ENCODE data around the gene AGBL5.
"Not testable (repeated sequence)": the region's sequence is repeated elsewhere in the genome, so short reads cannot be mapped to it uniquely, and the experiment has no call there.

The AGBL5 gene

GRCh38 chr2:27105981-27106380, 54.5 kb downstream of the AGBL5 start:
- Histone ChIP-seq H3K9ac (ENCODE audit: low read depth, low read length) (no peak overlapping the region), H3K27ac (ENCODE audit: low read length) (no peak overlapping the region), H2AFZ (ENCODE audit: low read depth, low read length) (no peak overlapping the region), H3K36me3 (ENCODE audit: insufficient read depth, low read length) (no peaks in the 10 kb centered on the region), H3K4me3 (ENCODE audit: low read depth in 1 of 2, low read length in 2 of 2) (no peak overlapping the region), H4K20me1 (ENCODE audit: insufficient read depth, low read length) (no peaks in the 10 kb centered on the region), H3K79me2 (ENCODE audit: insufficient read depth, low read length) (no peaks in the 10 kb centered on the region), H3K9me3 (ENCODE audit: insufficient read depth, low read length, severe bottlenecking) (no peaks in the 10 kb centered on the region), H3K4me1 (ENCODE audit: insufficient read depth, low read length) (peaks cover 12% of the 10 kb centered on the region), H3K4me2 (ENCODE audit: insufficient read depth, low read length) (no peak overlapping the region), H3K27me3 (ENCODE audit: insufficient read depth, low read length, poor library complexity) (no peaks in the 10 kb centered on the region)
- no peak for ATAC-seq (ENCODE audit: insufficient read depth, low read depth)
- TF ChIP-seq CTCF (IDR thresholded peaks at IDR 0.05; ENCODE audit: borderline replicate concordance, extremely low read depth, low read length, poor library complexity, severe bottlenecking) (no peak), EZH2 (IDR thresholded peaks at IDR 0.05; ENCODE audit: borderline replicate concordance, low read depth, low read length, severe bottlenecking) (no peak)
- no peak for DNase-seq

- TF ChIP-seq CTCF (IDR thresholded peaks at IDR 0.05; ENCODE audit: borderline replicate concordance, extremely low read depth, low read length, poor library complexity, severe bottlenecking) (no peak), EZH2 (IDR thresholded peaks at IDR 0.05; ENCODE audit: borderline replicate concordance, low read depth, low read length, severe bottlenecking) (no peak)
Observed at GRCh38 chr2:27108221-27108620, 56.8 kb downstream of the AGBL5 start.

GRCh38 chr2:27109083-27109482, 57.6 kb downstream of the AGBL5 start:
- H3K9ac ChIP-seq (ENCODE audit: low read depth, low read length), result no peak overlapping the region
- no peak overlapping the region for H2AFZ ChIP-seq (ENCODE audit: low read depth, low read length)
- no peak overlapping the region for H3K4me2 ChIP-seq (ENCODE audit: insufficient read depth, low read length)
- H3K9me3 ChIP-seq (ENCODE audit: insufficient read depth, low read length, severe bottlenecking), result no peaks in the 10 kb centered on the region
- no peaks in the 10 kb centered on the region for H3K79me2 ChIP-seq (ENCODE audit: insufficient read depth, low read length)
- H4K20me1 ChIP-seq (ENCODE audit: insufficient read depth, low read length), result no peaks in the 10 kb centered on the region
- H3K4me3 ChIP-seq (ENCODE audit: low read depth in 1 of 2, low read length in 2 of 2), result no peak overlapping the region
- ATAC-seq (ENCODE audit: insufficient read depth, low read depth), result no peak
- no peak for TF ChIP-seq CTCF (IDR thresholded peaks at IDR 0.05; ENCODE audit: borderline replicate concordance, extremely low read depth, low read length, poor library complexity, severe bottlenecking)
- TF ChIP-seq EZH2 (IDR thresholded peaks at IDR 0.05; ENCODE audit: borderline replicate concordance, low read depth, low read length, severe bottlenecking), result no peak
- H3K36me3 ChIP-seq (ENCODE audit: insufficient read depth, low read length), result no peaks in the 10 kb centered on the region
- no peaks in the 10 kb centered on the region for H3K27me3 ChIP-seq (ENCODE audit: insufficient read depth, low read length, poor library complexity)
- peaks cover 20% of the 10 kb centered on the region for H3K4me1 ChIP-seq (ENCODE audit: insufficient read depth, low read length)
- no peak for DNase-seq
- H3K27ac ChIP-seq (ENCODE audit: low read length), result no peak overlapping the region

More at GRCh38 chr2:27108221-27108620, 56.8 kb downstream of the AGBL5 start:
- DNase-seq (no peak), ATAC-seq (ENCODE audit: insufficient read depth, low read depth) (no peak)
- Histone ChIP-seq H3K36me3 (ENCODE audit: insufficient read depth, low read length) (no peaks in the 10 kb centered on the region), H3K27me3 (ENCODE audit: insufficient read depth, low read length, poor library complexity) (no peaks in the 10 kb centered on the region), H3K4me2 (ENCODE audit: insufficient read depth, low read length) (no peak overlapping the region), H3K4me1 (ENCODE audit: insufficient read depth, low read length) (peaks cover 20% of the 10 kb centered on the region), H3K27ac (ENCODE audit: low read length) (no peak overlapping the region), H2AFZ (ENCODE audit: low read depth, low read length) (no peak overlapping the region), H3K4me3 (ENCODE audit: low read depth in 1 of 2, low read length in 2 of 2) (no peak overlapping the region), H3K79me2 (ENCODE audit: insufficient read depth, low read length) (no peaks in the 10 kb centered on the region), H3K9ac (ENCODE audit: low read depth, low read length) (no peak overlapping the region), H4K20me1 (ENCODE audit: insufficient read depth, low read length) (no peaks in the 10 kb centered on the region), H3K9me3 (ENCODE audit: insufficient read depth, low read length, severe bottlenecking) (no peaks in the 10 kb centered on the region)

- not testable (repeated sequence) for H3K27me3 ChIP-seq (ENCODE audit: insufficient read depth, low read length, poor library complexity); H3K36me3 ChIP-seq (ENCODE audit: insufficient read depth, low read length); H3K79me2 ChIP-seq (ENCODE audit: insufficient read depth, low read length); H4K20me1 ChIP-seq (ENCODE audit: insufficient read depth, low read length); H3K9me3 ChIP-seq (ENCODE audit: insufficient read depth, low read length, severe bottlenecking)
- peak overlapping the region; percentile 64 for H3K27ac ChIP-seq (ENCODE audit: low read length)
- peak overlapping the region; percentile 69 for H3K4me2 ChIP-seq (ENCODE audit: insufficient read depth, low read length)
- peak overlapping the region; percentile 75 for H2AFZ ChIP-seq (ENCODE audit: low read depth, low read length)
- peak overlapping the region; percentile 39 for H3K9ac ChIP-seq (ENCODE audit: low read depth, low read length)
- H3K4me1 ChIP-seq (ENCODE audit: insufficient read depth, low read length), result peaks cover 20% of the 10 kb centered on the region
- peak overlapping the region in 1 of 2 experiments; percentile 54; a peak in 2 of 4 replicates for H3K4me3 ChIP-seq (ENCODE audit: low read depth in 1 of 2, low read length in 2 of 2)
- ATAC-seq (ENCODE audit: insufficient read depth, low read depth), result peak; percentile 75
- peak; percentile 72 for DNase-seq
Observed at GRCh38 chr2:27110603-27111352, 59.3 kb downstream of the AGBL5 start.

- H3K9me3 ChIP-seq (ENCODE audit: insufficient read depth, low read length, severe bottlenecking); ATAC-seq (ENCODE audit: insufficient read depth, low read depth); DNase-seq; H3K27ac ChIP-seq (ENCODE audit: low read length); H3K79me2 ChIP-seq (ENCODE audit: insufficient read depth, low read length); H3K27me3 ChIP-seq (ENCODE audit: insufficient read depth, low read length, poor library complexity); H4K20me1 ChIP-seq (ENCODE audit: insufficient read depth, low read length); H3K36me3 ChIP-seq (ENCODE audit: insufficient read depth, low read length); H3K9ac ChIP-seq (ENCODE audit: low read depth, low read length): not testable (repeated sequence)
- Histone ChIP-seq H2AFZ (ENCODE audit: low read depth, low read length) (peak overlapping the region; percentile 24; the same call in 1 of the 2 replicates), H3K4me3 (ENCODE audit: low read depth in 1 of 2, low read length in 2 of 2) (peak overlapping the region in 1 of 2 experiments; percentile 54; a peak in 1 of 4 replicates), H3K4me1 (ENCODE audit: insufficient read depth, low read length) (peaks cover 20% of the 10 kb centered on the region), H3K4me2 (ENCODE audit: insufficient read depth, low read length) (peak overlapping the region; percentile 69; the same call in 1 of the 2 replicates)
Observed at GRCh38 chr2:27111392-27112078, 60.1 kb downstream of the AGBL5 start.

All from DND-41 (cell line).